SJSA1 (cell line): ENCODE measurements around the gene NELL1. TPM values are rescaled to one million over a fixed set of nuclear protein-coding genes. Genes with fewer than 3 reads are reported as not detected.

Source experiments
- DNase-seq, 2 experiments: peaks; one replicate each; pipeline ENCODE4 v3.0.0-alpha.2; 2015 to 2020; ENCODE audit warnings: low spot score in 2 of 2, low read depth in 1 of 2
- H3K27ac ChIP-seq: fragments of 250-450 bp; sonication (Bioruptor Pico); 2 replicates; pipeline ENCODE4 v1.5.1; 2020; ENCODE audit warnings: mild to moderate bottlenecking, moderate library complexity
- H3K27me3 ChIP-seq: fragments of 250-450 bp; sonication (Bioruptor Pico); replicated peaks from 2 replicates; pipeline ENCODE4 v1.5.1; 2020; ENCODE audit warnings: mild to moderate bottlenecking, moderate library complexity
- H3K36me3 ChIP-seq: fragments of 250-450 bp; sonication (Bioruptor Pico); 2 replicates; pipeline ENCODE4 v1.5.1; 2020; ENCODE audit warnings: mild to moderate bottlenecking
- H3K4me1 ChIP-seq: fragments of 250-450 bp; sonication (Bioruptor Pico); replicated peaks from 2 replicates; pipeline ENCODE4 v1.6.1; 2021; ENCODE audit warnings: mild to moderate bottlenecking
- H3K4me3 ChIP-seq: fragments of 250-450 bp; sonication (Bioruptor Pico); 2 replicates; pipeline ENCODE4 v1.5.1; 2020; ENCODE audit warnings: mild to moderate bottlenecking
- H3K9me3 ChIP-seq: fragments of 250-450 bp; sonication (Bioruptor Pico); replicated peaks from 2 replicates; pipeline ENCODE4 v1.5.1; 2020; ENCODE audit warnings: mild to moderate bottlenecking
- total RNA-seq: library from RNA; depleted of rRNA; stranded (reverse); fragments of >200 nt; shearing (Covaris generic); gene quantifications from 2 replicates; pipeline ENCODE4 v1.2.3, GENCODE V29; 2014

NELL1 gene
- total RNA-seq, 1 experiment from 2014 or later = not detected

- Histone ChIP-seq H3K4me3 (no peak overlapping the region), H3K9me3 (no peaks in the 10 kb centered on the region), H3K4me1 (no peaks in the 10 kb centered on the region), H3K27me3 (no peaks in the 10 kb centered on the region), H3K36me3 (no peaks in the 10 kb centered on the region), H3K27ac (no peak overlapping the region)
- no peak for DNase-seq
Observed at GRCh38 chr11:20880094-20880493, 210.7 kb downstream of the NELL1 start.

DNA sequence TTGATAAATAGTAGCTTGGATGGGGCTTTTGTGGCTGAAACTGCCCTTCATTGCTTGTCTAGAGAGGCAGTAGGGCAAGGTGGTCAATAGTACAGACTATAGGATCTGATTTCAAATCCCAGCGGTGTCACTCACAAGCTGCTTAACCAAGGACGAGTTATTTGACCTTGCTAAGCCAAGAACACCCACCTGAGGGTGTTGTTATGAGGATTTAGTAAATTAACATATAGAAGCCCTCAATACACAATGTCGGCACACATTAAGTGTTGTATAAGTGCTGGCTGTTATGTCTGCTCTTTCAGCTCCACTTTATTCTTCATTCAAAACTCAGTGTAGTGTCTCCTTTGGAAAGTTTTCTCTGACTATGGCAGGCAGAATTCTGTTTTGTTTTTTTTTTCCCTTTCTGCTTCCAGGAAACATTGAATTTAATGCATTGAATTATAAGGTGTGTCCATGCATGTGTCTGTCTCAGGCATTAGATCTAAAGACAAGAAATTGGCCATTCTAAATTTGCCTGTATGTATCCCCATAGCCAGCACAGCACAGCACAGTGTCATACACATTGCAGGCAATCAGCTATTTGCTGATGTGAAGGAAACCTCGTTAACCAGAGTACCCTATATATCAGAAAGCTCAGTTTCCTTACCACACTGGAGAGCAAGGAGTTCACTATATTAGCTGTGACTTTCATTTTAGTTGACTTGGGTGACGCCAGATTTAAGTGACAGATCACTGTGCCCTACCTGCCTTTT, 212.1 kb downstream of the NELL1 start:
- Histone ChIP-seq H3K36me3 (no peaks in the 10 kb centered on the region), H3K4me1 (no peaks in the 10 kb centered on the region), H3K27ac (no peak overlapping the region), H3K4me3 (no peak overlapping the region), H3K27me3 (no peaks in the 10 kb centered on the region), H3K9me3 (no peaks in the 10 kb centered on the region)
- no peak for DNase-seq

- Histone ChIP-seq H3K4me3 (no peak overlapping the region), H3K4me1 (no peaks in the 10 kb centered on the region), H3K36me3 (no peaks in the 10 kb centered on the region)
Observed at GRCh38 chr11:20887137-20887536, 217.8 kb downstream of the NELL1 start.

DNA sequence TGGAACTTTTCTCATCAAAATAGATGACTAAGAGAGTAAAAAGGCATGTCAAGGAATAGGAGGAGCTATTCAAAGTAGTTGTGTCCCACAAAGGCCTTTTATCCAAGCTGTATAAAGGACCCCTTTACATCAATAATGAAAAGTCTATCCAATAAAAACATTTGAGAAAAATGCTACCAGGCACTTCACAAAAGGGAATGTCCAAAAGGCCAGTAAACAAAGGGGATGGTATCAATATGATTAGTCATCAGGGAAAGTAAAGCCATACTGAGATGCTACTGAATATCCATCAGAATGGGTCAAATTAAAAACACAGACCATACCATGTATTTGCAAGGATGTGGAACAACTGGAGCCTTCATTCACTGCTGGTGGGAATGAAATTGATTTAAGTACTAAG, 224.9 kb downstream of the NELL1 start:
- DNase-seq = no peak
- H3K4me1 ChIP-seq = no peaks in the 10 kb centered on the region
- no peak overlapping the region for H3K27ac ChIP-seq
- H3K36me3 ChIP-seq = no peaks in the 10 kb centered on the region
- H3K9me3 ChIP-seq = no peaks in the 10 kb centered on the region
- no peak overlapping the region for H3K4me3 ChIP-seq
- no peaks in the 10 kb centered on the region for H3K27me3 ChIP-seq

More at GRCh38 chr11:20887137-20887536, 217.8 kb downstream of the NELL1 start:
- H3K9me3 ChIP-seq = no peaks in the 10 kb centered on the region
- H3K27me3 ChIP-seq = no peaks in the 10 kb centered on the region
- H3K27ac ChIP-seq = no peak overlapping the region
- DNase-seq = no peak

DNA sequence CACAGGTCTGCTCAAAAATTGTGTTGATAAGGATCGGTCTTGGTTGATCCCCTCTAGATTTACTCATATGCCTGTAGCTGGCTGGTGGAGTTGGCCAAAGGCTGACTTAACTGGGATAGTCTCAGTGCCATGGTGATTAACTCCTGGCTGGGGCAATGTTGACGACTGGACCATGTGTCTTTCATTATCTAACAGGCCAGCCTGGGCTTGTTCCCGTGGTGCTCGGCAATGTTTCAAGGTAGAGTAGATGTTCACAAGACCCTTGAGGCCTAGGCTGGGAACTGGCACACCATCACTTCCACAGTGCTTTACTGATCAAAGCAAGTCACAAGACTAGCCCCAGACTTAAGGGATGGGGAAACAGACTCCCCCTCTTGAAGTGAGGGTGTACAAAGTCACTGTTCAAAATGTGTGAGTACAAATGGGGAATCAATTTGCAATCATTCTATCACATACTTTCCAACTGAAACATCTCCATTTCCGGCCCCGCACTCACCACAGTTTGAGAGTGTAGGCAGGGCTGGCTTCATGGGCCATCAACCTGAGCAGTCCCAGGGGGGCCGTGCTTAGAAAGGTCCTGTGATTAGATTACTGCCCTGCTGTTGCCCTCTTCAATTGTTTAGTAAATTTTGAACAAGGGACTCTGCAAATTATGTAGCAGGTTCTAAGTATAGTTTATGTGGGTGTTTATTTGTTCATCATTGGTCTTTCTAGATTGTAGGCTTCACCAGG, 240.8 kb downstream of the NELL1 start:
- DNase-seq = no peak
- Histone ChIP-seq H3K9me3 (0 out of 2 replicates have a peak, but pooled peaks cover 2% of the 10 kb centered on the region), H3K4me3 (no peak overlapping the region), H3K36me3 (no peaks in the 10 kb centered on the region), H3K4me1 (no peaks in the 10 kb centered on the region), H3K27me3 (no peaks in the 10 kb centered on the region), H3K27ac (no peak overlapping the region)

GRCh38 chr11:20910733-20911132, 241.3 kb downstream of the NELL1 start:
- Histone ChIP-seq H3K9me3 (0 out of 2 replicates have a peak, but pooled peaks cover 2% of the 10 kb centered on the region), H3K27ac (no peak overlapping the region), H3K27me3 (no peaks in the 10 kb centered on the region), H3K4me1 (no peaks in the 10 kb centered on the region), H3K36me3 (no peaks in the 10 kb centered on the region), H3K4me3 (no peak overlapping the region)
- no peak for DNase-seq

- DNase-seq = no peak
- Histone ChIP-seq H3K27me3 (no peaks in the 10 kb centered on the region), H3K27ac (no peak overlapping the region), H3K36me3 (no peaks in the 10 kb centered on the region), H3K9me3 (peaks cover 2% of the 10 kb centered on the region; the same call in 1 of the 2 replicates), H3K4me1 (no peaks in the 10 kb centered on the region), H3K4me3 (no peak overlapping the region)
Observed at GRCh38 chr11:20912065-20912821, 242.9 kb downstream of the NELL1 start.

- Histone ChIP-seq H3K9me3 (peaks cover 2% of the 10 kb centered on the region), H3K27me3 (no peaks in the 10 kb centered on the region), H3K4me3 (no peak overlapping the region), H3K36me3 (no peaks in the 10 kb centered on the region), H3K27ac (no peak overlapping the region), H3K4me1 (no peaks in the 10 kb centered on the region)
- no peak for DNase-seq
Observed at GRCh38 chr11:20912922-20913512, 243.6 kb downstream of the NELL1 start.

DNA sequence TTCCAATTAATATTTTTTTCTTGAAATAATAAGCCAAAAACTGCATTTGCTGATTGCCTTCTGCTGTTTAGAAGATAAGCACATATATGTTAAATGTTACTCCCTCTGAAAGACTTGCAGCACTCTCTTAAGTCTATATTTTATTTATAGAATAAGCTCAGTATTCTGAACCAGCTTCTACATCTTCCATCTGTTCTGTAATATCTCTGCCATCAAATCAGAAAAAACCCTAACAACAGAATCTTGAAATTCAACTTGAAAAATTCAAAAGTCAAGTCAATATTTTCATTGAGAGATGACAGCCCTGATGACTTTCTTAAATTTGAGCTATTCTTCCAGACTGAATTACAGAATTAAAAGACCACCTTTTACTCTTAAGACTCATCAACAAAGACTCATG, 247.9 kb downstream of the NELL1 start:
- H3K27ac ChIP-seq = no peak overlapping the region
- H3K27me3 ChIP-seq = no peaks in the 10 kb centered on the region
- H3K4me1 ChIP-seq = no peaks in the 10 kb centered on the region
- no peaks in the 10 kb centered on the region; the same call in none of the 2 replicates for H3K9me3 ChIP-seq
- H3K4me3 ChIP-seq = no peak overlapping the region
- DNase-seq = no peak
- no peaks in the 10 kb centered on the region for H3K36me3 ChIP-seq

DNA sequence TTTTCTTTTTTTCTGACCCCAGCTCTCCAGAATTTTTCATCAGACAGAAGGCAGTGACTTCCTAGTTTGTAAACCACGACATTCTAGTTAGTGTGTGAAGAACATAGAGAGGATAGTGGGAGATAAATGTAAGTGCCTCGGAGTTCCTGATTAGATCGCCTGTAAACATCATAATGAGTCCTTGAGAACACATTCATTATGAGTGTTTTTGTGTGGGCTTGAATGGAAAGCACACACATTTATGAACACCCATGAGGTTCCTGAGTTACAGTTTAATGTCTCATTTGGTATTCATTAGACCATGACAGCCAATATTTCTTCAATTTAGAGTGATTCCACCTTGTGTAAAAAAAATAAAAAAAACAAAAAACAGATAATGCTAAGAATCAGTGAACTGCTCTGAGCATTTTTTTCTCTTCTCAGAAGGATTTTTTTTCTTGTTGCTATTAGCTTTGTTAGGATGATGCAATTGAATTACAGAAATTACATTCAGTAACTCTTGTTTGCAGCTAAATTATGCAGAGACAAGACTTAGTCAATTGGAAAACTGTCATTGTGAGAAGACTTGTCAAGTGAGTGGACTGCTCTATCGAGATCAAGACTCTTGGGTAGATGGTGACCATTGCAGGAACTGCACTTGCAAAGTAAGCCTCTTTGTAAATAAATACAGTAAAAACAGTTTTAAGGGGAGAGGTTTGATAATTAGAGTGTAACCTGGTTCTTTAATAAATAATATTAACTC, 257.6 kb downstream of the NELL1 start:
- no peak for DNase-seq
- H3K27ac ChIP-seq = no peak overlapping the region
- no peaks in the 10 kb centered on the region for H3K4me1 ChIP-seq
- no peak overlapping the region for H3K4me3 ChIP-seq
- H3K27me3 ChIP-seq = no peaks in the 10 kb centered on the region
- no peaks in the 10 kb centered on the region for H3K36me3 ChIP-seq
- peaks cover 3% of the 10 kb centered on the region; the same call in 1 of the 2 replicates for H3K9me3 ChIP-seq

- no peak overlapping the region for H3K4me3 ChIP-seq
- H3K4me1 ChIP-seq = no peaks in the 10 kb centered on the region
- H3K27me3 ChIP-seq = no peaks in the 10 kb centered on the region
- no peak for DNase-seq
- 0 out of 2 replicates have a peak, but pooled peaks cover 3% of the 10 kb centered on the region for H3K9me3 ChIP-seq
- H3K27ac ChIP-seq = no peak overlapping the region
- no peaks in the 10 kb centered on the region for H3K36me3 ChIP-seq
Observed at GRCh38 chr11:20931029-20931428, 261.6 kb downstream of the NELL1 start.

GRCh38 chr11:20933086-20933485, 263.7 kb downstream of the NELL1 start:
- Histone ChIP-seq H3K27ac (no peak overlapping the region), H3K27me3 (no peaks in the 10 kb centered on the region), H3K9me3 (0 out of 2 replicates have a peak, but pooled peaks cover 3% of the 10 kb centered on the region), H3K36me3 (no peaks in the 10 kb centered on the region), H3K4me1 (no peaks in the 10 kb centered on the region), H3K4me3 (no peak overlapping the region)
- DNase-seq = no peak

GRCh38 chr11:20933958-20934357, 264.6 kb downstream of the NELL1 start:
- no peak overlapping the region for H3K4me3 ChIP-seq
- no peak overlapping the region for H3K27ac ChIP-seq
- no peak for DNase-seq
- no peaks in the 10 kb centered on the region; the same call in 1 of the 2 replicates for H3K9me3 ChIP-seq
- no peaks in the 10 kb centered on the region for H3K27me3 ChIP-seq
- H3K36me3 ChIP-seq = no peaks in the 10 kb centered on the region
- H3K4me1 ChIP-seq = no peaks in the 10 kb centered on the region
